WTC11 (cell line): ENCODE measurements around the gene INO80D. TPM values are rescaled to one million over a fixed set of nuclear protein-coding genes. Genes with fewer than 3 reads are reported as not detected.

ENCODE experiments used
- ATAC-seq: fragments of 200-7000 bp; cut with Tn5 transposase; 2 replicates; pipeline ENCODE4 v1.10.0; 2021; ENCODE audit warnings: mild to moderate bottlenecking, moderate library complexity
- CTCF ChIA-PET: fragments of 300-600 bp; sonication (Branson Sonifier 250); formaldehyde crosslinking; loops from one replicate; lab custom pipeline; 2021; ENCODE audit warnings: antibody characterized with exemption; lab: Charles Lee
- POLR2A ChIA-PET: fragments of 350-600 bp; sonication (Branson Sonifier 250); formaldehyde crosslinking; loops from one replicate; lab custom pipeline; 2021; ENCODE audit warnings: antibody characterized with exemption; lab: Charles Lee
- DNase-seq: peaks from one replicate; pipeline ENCODE4 v3.0.0; 2021; ENCODE audit warnings: low spot score
- H3K27ac Mint-ChIP-seq: 2 replicates; pipeline ENCODE4 v1.8.0; 2021; ENCODE audit warnings: mixed read lengths
- H3K27me3 Mint-ChIP-seq: 2 replicates; pipeline ENCODE4 v1.8.0; 2021; ENCODE audit warnings: low read depth, mild to moderate bottlenecking, moderate library complexity, mixed read lengths
- H3K36me3 Mint-ChIP-seq: 2 replicates; pipeline ENCODE4 v1.8.0; 2021; ENCODE audit warnings: mixed read lengths
- H3K4me1 Mint-ChIP-seq: 2 replicates; pipeline ENCODE4 v1.8.0; 2022; ENCODE audit warnings: mixed read lengths
- H3K4me3 Mint-ChIP-seq: 2 replicates; pipeline ENCODE4 v1.8.0; 2021; ENCODE audit warnings: mild to moderate bottlenecking, moderate library complexity, mixed read lengths
- H3K9me3 Mint-ChIP-seq: 2 replicates; pipeline ENCODE4 v1.8.0; 2021; ENCODE audit warnings: mixed read lengths
- CREM ChIP-seq: sonication (generic); formaldehyde crosslinking; IDR thresholded peaks from 2 replicates; pipeline ENCODE4 v1.8.1; 2022; ENCODE audit warnings: mild to moderate bottlenecking, missing genetic modification reagents, moderate library complexity
- ELF4 ChIP-seq: sonication (generic); formaldehyde crosslinking; IDR thresholded peaks from 2 replicates; pipeline ENCODE4 v1.8.1; 2022; ENCODE audit warnings: low read depth, mild to moderate bottlenecking, moderate library complexity, missing genetic modification reagents
- JUN ChIP-seq: sonication (generic); formaldehyde crosslinking; IDR thresholded peaks from 2 replicates; pipeline ENCODE4 v1.8.0; 2023; ENCODE audit warnings: mild to moderate bottlenecking, missing genetic modification reagents
- NFYB ChIP-seq: sonication (generic); formaldehyde crosslinking; conservative IDR thresholded peaks from 2 replicates; pipeline ENCODE4 v1.8.0; 2022; ENCODE audit warnings: low read depth, missing genetic modification reagents
- NR2C2 ChIP-seq: sonication (generic); formaldehyde crosslinking; IDR thresholded peaks from 2 replicates; pipeline ENCODE4 v1.8.0; 2022; ENCODE audit warnings: mild to moderate bottlenecking, missing genetic modification reagents
- SMAD4 ChIP-seq: sonication (generic); formaldehyde crosslinking; IDR thresholded peaks from 2 replicates; pipeline ENCODE4 v1.8.0; 2022; ENCODE audit warnings: mild to moderate bottlenecking, missing genetic modification reagents
- SP1 ChIP-seq: sonication (generic); formaldehyde crosslinking; conservative IDR thresholded peaks from 2 replicates; pipeline ENCODE4 v1.8.1; 2022; ENCODE audit warnings: missing genetic modification reagents
- ZNF317 ChIP-seq: sonication (generic); formaldehyde crosslinking; IDR thresholded peaks from 2 replicates; pipeline ENCODE4 v1.8.1; 2023; ENCODE audit warnings: low read depth, mild to moderate bottlenecking, moderate library complexity, missing genetic modification reagents, borderline replicate concordance
- total RNA-seq: library from RNA; stranded (reverse); gene quantifications from 3 replicates; pipeline ENCODE4 v1.2.3, GENCODE V29; 2021
- TF ChIP-seq, protein P1 (sequence below): sonication (generic); formaldehyde crosslinking; IDR thresholded peaks from 2 replicates; pipeline ENCODE4 v1.8.1; 2023; ENCODE audit warnings: mild to moderate bottlenecking, missing genetic modification reagents
- TF ChIP-seq, protein P2 (sequence below): sonication (generic); formaldehyde crosslinking; IDR thresholded peaks from 2 replicates; pipeline ENCODE4 v1.8.0; 2022; ENCODE audit warnings: mild to moderate bottlenecking, missing genetic modification reagents
- TF ChIP-seq, protein P3 (sequence below): fragments of 200-600 bp; IDR thresholded peaks from 2 replicates; pipeline ENCODE4 v1.8.0; 2022; ENCODE audit warnings: antibody characterized with exemption
- TF ChIP-seq, protein P4 (sequence below): sonication (generic); formaldehyde crosslinking; IDR thresholded peaks from 2 replicates; pipeline ENCODE4 v1.8.1; 2023; ENCODE audit warnings: mild to moderate bottlenecking, missing genetic modification reagents, borderline replicate concordance
- TF ChIP-seq, protein P5 (sequence below): fragments of 250-450 bp; sonication (Bioruptor Pico); IDR thresholded peaks from 2 replicates; pipeline ENCODE4 v1.9.0; 2021; ENCODE audit warnings: mild to moderate bottlenecking, borderline replicate concordance
- TF ChIP-seq, protein P6 (sequence below): fragments of 250-450 bp; sonication (Bioruptor Pico); IDR thresholded peaks from 2 replicates; pipeline ENCODE4 v2.1.2; 2022; ENCODE audit warnings: mild to moderate bottlenecking, moderate library complexity
- TF ChIP-seq, protein P7 (sequence below): fragments of 250-450 bp; sonication (Bioruptor Pico); IDR thresholded peaks from 2 replicates; pipeline ENCODE4 v1.9.0; 2021; ENCODE audit warnings: moderate library complexity, mild to moderate bottlenecking, inconsistent platforms, borderline replicate concordance

INO80D gene
- total RNA-seq, 1 experiment from 2014 or later, result 30.9 TPM

DNA sequence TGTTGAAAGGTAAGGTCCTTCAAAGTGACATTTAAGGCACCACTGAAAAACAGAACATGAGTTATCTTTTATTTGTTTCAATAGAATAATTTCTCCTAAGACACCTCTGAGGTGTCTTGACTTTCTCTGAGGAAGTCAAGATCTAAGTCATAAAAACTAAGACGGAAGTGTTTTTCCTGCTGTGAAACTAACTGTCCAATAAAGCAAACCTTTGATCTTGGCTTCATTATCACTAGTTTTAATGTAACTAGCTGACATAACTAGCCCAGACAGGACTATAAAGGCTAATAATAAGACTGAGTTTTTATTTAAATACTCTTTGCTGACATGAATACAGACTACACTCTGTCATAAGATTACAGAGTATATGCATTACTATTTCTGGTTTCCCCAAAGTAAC is 36.6 kb downstream of the INO80D start:
- peaks cover 3% of the 10 kb centered on the region; the same call in 1 of the 2 replicates for H3K4me1 Mint-ChIP-seq
- CTCF ChIA-PET, result no interaction called here
- H3K4me3 Mint-ChIP-seq, result no peak overlapping the region
- no peak overlapping the region for H3K27ac Mint-ChIP-seq
- TF ChIP-seq, protein P1, sequence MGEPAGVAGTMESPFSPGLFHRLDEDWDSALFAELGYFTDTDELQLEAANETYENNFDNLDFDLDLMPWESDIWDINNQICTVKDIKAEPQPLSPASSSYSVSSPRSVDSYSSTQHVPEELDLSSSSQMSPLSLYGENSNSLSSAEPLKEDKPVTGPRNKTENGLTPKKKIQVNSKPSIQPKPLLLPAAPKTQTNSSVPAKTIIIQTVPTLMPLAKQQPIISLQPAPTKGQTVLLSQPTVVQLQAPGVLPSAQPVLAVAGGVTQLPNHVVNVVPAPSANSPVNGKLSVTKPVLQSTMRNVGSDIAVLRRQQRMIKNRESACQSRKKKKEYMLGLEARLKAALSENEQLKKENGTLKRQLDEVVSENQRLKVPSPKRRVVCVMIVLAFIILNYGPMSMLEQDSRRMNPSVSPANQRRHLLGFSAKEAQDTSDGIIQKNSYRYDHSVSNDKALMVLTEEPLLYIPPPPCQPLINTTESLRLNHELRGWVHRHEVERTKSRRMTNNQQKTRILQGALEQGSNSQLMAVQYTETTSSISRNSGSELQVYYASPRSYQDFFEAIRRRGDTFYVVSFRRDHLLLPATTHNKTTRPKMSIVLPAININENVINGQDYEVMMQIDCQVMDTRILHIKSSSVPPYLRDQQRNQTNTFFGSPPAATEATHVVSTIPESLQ, result no peak
- TF ChIP-seq, protein P2, sequence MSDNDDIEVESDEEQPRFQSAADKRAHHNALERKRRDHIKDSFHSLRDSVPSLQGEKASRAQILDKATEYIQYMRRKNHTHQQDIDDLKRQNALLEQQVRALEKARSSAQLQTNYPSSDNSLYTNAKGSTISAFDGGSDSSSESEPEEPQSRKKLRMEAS (CRISPR knock-in tag), result no peak
- TF ChIP-seq, protein P3, sequence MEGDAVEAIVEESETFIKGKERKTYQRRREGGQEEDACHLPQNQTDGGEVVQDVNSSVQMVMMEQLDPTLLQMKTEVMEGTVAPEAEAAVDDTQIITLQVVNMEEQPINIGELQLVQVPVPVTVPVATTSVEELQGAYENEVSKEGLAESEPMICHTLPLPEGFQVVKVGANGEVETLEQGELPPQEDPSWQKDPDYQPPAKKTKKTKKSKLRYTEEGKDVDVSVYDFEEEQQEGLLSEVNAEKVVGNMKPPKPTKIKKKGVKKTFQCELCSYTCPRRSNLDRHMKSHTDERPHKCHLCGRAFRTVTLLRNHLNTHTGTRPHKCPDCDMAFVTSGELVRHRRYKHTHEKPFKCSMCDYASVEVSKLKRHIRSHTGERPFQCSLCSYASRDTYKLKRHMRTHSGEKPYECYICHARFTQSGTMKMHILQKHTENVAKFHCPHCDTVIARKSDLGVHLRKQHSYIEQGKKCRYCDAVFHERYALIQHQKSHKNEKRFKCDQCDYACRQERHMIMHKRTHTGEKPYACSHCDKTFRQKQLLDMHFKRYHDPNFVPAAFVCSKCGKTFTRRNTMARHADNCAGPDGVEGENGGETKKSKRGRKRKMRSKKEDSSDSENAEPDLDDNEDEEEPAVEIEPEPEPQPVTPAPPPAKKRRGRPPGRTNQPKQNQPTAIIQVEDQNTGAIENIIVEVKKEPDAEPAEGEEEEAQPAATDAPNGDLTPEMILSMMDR, result no peak
- TF ChIP-seq, protein P4, sequence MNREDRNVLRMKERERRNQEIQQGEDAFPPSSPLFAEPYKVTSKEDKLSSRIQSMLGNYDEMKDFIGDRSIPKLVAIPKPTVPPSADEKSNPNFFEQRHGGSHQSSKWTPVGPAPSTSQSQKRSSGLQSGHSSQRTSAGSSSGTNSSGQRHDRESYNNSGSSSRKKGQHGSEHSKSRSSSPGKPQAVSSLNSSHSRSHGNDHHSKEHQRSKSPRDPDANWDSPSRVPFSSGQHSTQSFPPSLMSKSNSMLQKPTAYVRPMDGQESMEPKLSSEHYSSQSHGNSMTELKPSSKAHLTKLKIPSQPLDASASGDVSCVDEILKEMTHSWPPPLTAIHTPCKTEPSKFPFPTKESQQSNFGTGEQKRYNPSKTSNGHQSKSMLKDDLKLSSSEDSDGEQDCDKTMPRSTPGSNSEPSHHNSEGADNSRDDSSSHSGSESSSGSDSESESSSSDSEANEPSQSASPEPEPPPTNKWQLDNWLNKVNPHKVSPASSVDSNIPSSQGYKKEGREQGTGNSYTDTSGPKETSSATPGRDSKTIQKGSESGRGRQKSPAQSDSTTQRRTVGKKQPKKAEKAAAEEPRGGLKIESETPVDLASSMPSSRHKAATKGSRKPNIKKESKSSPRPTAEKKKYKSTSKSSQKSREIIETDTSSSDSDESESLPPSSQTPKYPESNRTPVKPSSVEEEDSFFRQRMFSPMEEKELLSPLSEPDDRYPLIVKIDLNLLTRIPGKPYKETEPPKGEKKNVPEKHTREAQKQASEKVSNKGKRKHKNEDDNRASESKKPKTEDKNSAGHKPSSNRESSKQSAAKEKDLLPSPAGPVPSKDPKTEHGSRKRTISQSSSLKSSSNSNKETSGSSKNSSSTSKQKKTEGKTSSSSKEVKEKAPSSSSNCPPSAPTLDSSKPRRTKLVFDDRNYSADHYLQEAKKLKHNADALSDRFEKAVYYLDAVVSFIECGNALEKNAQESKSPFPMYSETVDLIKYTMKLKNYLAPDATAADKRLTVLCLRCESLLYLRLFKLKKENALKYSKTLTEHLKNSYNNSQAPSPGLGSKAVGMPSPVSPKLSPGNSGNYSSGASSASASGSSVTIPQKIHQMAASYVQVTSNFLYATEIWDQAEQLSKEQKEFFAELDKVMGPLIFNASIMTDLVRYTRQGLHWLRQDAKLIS, result no peak
- TF ChIP-seq, protein P5, sequence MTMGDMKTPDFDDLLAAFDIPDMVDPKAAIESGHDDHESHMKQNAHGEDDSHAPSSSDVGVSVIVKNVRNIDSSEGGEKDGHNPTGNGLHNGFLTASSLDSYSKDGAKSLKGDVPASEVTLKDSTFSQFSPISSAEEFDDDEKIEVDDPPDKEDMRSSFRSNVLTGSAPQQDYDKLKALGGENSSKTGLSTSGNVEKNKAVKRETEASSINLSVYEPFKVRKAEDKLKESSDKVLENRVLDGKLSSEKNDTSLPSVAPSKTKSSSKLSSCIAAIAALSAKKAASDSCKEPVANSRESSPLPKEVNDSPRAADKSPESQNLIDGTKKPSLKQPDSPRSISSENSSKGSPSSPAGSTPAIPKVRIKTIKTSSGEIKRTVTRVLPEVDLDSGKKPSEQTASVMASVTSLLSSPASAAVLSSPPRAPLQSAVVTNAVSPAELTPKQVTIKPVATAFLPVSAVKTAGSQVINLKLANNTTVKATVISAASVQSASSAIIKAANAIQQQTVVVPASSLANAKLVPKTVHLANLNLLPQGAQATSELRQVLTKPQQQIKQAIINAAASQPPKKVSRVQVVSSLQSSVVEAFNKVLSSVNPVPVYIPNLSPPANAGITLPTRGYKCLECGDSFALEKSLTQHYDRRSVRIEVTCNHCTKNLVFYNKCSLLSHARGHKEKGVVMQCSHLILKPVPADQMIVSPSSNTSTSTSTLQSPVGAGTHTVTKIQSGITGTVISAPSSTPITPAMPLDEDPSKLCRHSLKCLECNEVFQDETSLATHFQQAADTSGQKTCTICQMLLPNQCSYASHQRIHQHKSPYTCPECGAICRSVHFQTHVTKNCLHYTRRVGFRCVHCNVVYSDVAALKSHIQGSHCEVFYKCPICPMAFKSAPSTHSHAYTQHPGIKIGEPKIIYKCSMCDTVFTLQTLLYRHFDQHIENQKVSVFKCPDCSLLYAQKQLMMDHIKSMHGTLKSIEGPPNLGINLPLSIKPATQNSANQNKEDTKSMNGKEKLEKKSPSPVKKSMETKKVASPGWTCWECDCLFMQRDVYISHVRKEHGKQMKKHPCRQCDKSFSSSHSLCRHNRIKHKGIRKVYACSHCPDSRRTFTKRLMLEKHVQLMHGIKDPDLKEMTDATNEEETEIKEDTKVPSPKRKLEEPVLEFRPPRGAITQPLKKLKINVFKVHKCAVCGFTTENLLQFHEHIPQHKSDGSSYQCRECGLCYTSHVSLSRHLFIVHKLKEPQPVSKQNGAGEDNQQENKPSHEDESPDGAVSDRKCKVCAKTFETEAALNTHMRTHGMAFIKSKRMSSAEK (CRISPR knock-in tag), result no peak
- TF ChIP-seq, protein P6, sequence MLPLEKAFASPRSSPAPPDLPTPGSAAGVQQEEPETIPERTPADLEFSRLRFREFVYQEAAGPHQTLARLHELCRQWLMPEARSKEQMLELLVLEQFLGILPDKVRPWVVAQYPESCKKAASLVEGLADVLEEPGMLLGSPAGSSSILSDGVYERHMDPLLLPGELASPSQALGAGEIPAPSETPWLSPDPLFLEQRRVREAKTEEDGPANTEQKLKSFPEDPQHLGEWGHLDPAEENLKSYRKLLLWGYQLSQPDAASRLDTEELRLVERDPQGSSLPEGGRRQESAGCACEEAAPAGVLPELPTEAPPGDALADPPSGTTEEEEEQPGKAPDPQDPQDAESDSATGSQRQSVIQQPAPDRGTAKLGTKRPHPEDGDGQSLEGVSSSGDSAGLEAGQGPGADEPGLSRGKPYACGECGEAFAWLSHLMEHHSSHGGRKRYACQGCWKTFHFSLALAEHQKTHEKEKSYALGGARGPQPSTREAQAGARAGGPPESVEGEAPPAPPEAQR (CRISPR knock-in tag), result no peak
- TF ChIP-seq, protein P7, sequence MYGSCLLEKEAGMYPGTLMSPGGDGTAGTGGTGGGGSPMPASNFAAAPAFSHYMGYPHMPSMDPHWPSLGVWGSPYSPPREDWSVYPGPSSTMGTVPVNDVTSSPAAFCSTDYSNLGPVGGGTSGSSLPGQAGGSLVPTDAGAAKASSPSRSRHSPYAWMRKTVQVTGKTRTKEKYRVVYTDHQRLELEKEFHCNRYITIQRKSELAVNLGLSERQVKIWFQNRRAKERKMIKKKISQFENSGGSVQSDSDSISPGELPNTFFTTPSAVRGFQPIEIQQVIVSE, result no peak
- TF ChIP-seq CREM (CRISPR knock-in tag) (no peak), ZNF317 (CRISPR knock-in tag) (no peak), NFYB (no peak), JUN (CRISPR knock-in tag) (no peak), ELF4 (CRISPR knock-in tag) (no peak), SP1 (CRISPR knock-in tag) (no peak), SMAD4 (CRISPR knock-in tag) (no peak), NR2C2 (no peak)
- ATAC-seq, result no peak
- peaks cover 56% of the 10 kb centered on the region for H3K36me3 Mint-ChIP-seq
- H3K9me3 Mint-ChIP-seq, result no peaks in the 10 kb centered on the region
- no peak for DNase-seq
- POLR2A ChIA-PET, result no interaction called here
- H3K27me3 Mint-ChIP-seq, result no peaks in the 10 kb centered on the region
